ENCODE results near the gene ACSL3.
A peak's percentile ranks its signal among the peaks of the same experiment; 100 is the strongest.

The ACSL3 gene

DNA sequence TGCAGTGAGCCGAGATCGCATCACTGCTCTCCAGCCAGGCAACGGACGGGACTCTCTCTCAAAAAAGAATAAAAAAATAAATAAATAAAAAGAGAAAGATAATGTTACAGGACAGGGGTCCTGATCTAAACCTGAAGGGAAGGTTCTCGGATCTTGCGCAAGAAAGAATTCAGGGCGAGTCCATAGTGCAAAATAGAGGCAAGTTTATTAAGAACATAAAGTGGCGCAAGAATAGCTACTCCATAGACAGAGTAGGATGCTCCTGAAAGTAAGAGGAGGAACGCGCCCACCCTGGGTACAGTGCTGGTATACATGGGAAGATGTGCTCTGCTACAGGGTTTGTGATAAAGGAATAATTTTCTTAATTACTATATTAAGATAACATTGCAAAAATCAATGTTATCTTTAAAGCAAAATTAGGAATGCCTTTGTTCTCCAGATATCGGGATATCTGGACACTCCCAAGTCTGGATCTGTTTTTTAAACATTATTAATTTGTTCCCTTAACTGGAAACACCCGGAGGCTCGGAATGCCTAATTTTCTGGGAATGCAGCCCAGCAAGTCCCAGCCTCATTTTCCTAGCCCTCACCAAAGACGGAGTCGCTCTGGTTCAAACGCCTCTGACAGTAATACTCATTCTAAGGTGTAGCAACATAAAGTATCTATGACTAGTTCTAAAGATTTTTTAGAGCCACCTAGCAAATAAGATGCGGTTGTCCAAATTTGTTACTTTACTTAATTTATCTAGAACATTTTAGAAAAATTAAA is 38.8 kb downstream of the ACSL3 start:
- Mint-ChIP-seq H3K27ac (no peak overlapping the region), H3K9me3 (no peaks in the 10 kb centered on the region), H3K36me3 (ENCODE audit: low read depth) (peaks cover 12% of the 10 kb centered on the region), H3K4me1 (peaks cover 24% of the 10 kb centered on the region), H3K27me3 (ENCODE audit: low read depth) (no peaks in the 10 kb centered on the region), H3K4me3 (no peak overlapping the region)
- no peak for TF ChIP-seq CTCF (IDR thresholded peaks at IDR 0.05; ENCODE audit: unreplicated experiment in 3 of 3)

GRCh38 chr2:222900354-222900753 is 39.5 kb downstream of the ACSL3 start:
- Mint-ChIP-seq H3K27ac (no peak overlapping the region), H3K4me1 (peaks cover 18% of the 10 kb centered on the region), H3K9me3 (no peaks in the 10 kb centered on the region), H3K27me3 (ENCODE audit: low read depth) (no peaks in the 10 kb centered on the region), H3K4me3 (no peak overlapping the region), H3K36me3 (ENCODE audit: low read depth) (peaks cover 12% of the 10 kb centered on the region)
- TF ChIP-seq CTCF (IDR thresholded peaks at IDR 0.05; ENCODE audit: unreplicated experiment in 3 of 3): no peak

DNA sequence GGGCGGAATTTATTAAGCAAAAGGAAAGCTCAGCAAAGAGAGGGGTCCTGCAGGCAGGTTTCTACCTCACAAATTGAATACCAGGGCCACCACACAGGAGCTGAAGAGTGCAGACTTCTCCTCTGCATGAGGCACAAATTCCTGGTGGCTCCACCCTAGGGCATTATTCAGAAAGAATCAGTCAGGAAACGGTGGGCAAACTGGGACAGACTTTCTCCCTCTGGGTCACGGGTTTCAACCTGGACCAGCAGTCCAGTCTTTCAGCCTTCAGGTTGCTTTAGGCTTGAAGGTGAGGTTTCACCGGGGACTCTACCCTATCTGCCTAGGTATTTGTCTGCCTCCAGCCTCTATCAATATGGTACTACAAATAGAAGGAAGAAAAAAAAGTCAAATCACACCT is 41.8 kb downstream of the ACSL3 start:
- Mint-ChIP-seq H3K4me3 (no peak overlapping the region), H3K36me3 (ENCODE audit: low read depth) (peaks cover 25% of the 10 kb centered on the region), H3K27me3 (ENCODE audit: low read depth) (no peaks in the 10 kb centered on the region), H3K4me1 (peaks cover 27% of the 10 kb centered on the region), H3K27ac (no peak overlapping the region), H3K9me3 (no peaks in the 10 kb centered on the region)
- no peak for TF ChIP-seq CTCF (IDR thresholded peaks at IDR 0.05; ENCODE audit: unreplicated experiment in 3 of 3)

GRCh38 chr2:222903234-222904220 is 42.7 kb downstream of the ACSL3 start:
- H3K36me3 Mint-ChIP-seq (ENCODE audit: low read depth): peaks cover 26% of the 10 kb centered on the region
- H3K27me3 Mint-ChIP-seq (ENCODE audit: low read depth): no peaks in the 10 kb centered on the region
- TF ChIP-seq CTCF (IDR thresholded peaks at IDR 0.05; ENCODE audit: unreplicated experiment in 3 of 3): peak; percentile 58 to 86 (median 62)
- H3K9me3 Mint-ChIP-seq: no peaks in the 10 kb centered on the region
- peak overlapping the region in 2 of 3 experiments; percentile 6 to 18 for H3K27ac Mint-ChIP-seq
- H3K4me1 Mint-ChIP-seq: peaks cover 25% of the 10 kb centered on the region
- no peak overlapping the region for H3K4me3 Mint-ChIP-seq

DNA sequence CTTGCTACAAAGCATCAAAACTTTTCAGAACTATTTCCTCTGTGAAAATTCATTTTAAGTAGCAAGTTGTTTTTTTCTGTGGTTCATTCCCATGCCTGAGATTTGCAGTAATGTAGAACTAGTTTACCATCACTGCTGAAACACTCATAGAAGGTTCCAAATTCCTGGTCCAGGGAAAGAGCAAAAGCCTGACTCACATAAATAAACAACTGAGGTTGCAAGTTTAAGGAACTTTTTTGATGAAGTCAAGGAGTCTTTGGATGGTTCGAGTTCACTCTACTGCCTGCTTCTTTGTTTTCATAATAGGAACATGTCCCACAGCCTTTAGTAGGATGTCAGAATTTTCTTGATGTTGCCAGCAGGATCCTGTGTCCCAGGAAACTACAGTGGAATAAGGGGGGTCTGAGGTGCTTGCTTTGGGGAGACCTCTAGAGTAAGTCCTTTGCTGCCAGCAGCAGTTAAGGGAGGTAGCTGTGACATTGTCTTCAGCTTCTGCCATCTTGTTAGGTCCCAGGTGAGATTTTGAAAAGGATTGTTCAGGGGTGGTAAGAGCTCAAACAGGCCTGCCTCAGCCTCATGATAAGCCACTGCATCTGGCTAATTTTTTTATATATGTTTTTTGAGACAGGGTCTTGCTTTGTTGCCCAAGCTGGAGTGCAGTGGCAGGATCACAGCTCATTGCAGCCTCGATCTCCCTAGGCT is 43.9 kb downstream of the ACSL3 start:
- TF ChIP-seq CTCF (IDR thresholded peaks at IDR 0.05; ENCODE audit: unreplicated experiment in 3 of 3): no peak
- Mint-ChIP-seq H3K4me3 (no peak overlapping the region), H3K9me3 (no peaks in the 10 kb centered on the region), H3K27ac (no peak overlapping the region), H3K27me3 (ENCODE audit: low read depth) (no peaks in the 10 kb centered on the region), H3K36me3 (ENCODE audit: low read depth) (peaks cover 37% of the 10 kb centered on the region), H3K4me1 (peaks cover 34% of the 10 kb centered on the region)

Data from nephron (organoid).